GM21423 (cell line): Measurements from ENCODE around the gene SPC24.
"Not testable (repeated sequence)": the region's sequence is repeated elsewhere in the genome, so short reads cannot be mapped to it uniquely, and the experiment has no call there.

Source experiments
- ATAC-seq: cut with Tn5 transposase; IDR thresholded peaks from one replicate; pipeline ENCODE4 v1.9.1; 2021; ENCODE audit warnings: mild to moderate bottlenecking, moderate library complexity; ENCODE audit not compliant: unreplicated experiment

The SPC24 gene

GRCh38 chr19:11098327-11098726 is 57.3 kb downstream of the SPC24 start:
- no peak for ATAC-seq

- ATAC-seq, result not testable (repeated sequence)
Measured at GRCh38 chr19:11097367-11097766, 58.2 kb downstream of the SPC24 start.

- ATAC-seq, result peak; percentile 47
Measured at GRCh38 chr19:11096210-11096841, 59.3 kb downstream of the SPC24 start.
